ENCODE measurements around the gene BEND4. TPM values are rescaled to one million over a fixed set of nuclear protein-coding genes. Genes with fewer than 3 reads are reported as not detected.

BEND4 gene
- total and polyA plus RNA-seq, 2 of the 4 experiments (the other 2 are of a cell fraction), result not detected

DNA sequence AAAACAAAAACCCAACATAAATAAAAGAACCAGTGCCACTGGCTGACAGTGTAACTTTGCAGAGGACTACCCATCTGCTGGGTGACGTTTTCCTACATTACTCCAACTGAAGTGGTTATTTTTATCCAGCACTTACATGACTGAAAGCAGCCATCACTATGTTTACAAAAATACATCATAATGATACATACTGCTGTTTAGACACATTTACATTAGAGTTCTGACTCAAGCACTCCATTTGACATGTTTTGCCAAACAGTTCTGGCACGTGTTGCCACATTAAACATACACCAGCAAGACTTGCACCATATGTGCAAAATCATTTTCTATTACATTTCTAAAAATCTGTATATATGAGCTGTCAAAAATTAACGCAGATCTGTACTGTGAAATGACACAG lies 39.6 kb downstream of the BEND4 start:
- no peak overlapping the region for H3K4me2 ChIP-seq (ENCODE audit: low read depth, low read length)
- no peaks in the 10 kb centered on the region for H3K36me3 ChIP-seq (ENCODE audit: control insufficient read depth, insufficient read depth, low read length)
- no peak for ATAC-seq (ENCODE audit: low read depth)
- H4K8ac ChIP-seq (ENCODE audit: low read depth in 2 of 2, low read length in 2 of 2), result no peak overlapping the region
- ChIA-PET CTCF (no interaction called here), POLR2A (ENCODE audit: unreplicated experiment) (no interaction called here)
- no peak overlapping the region for H3K18ac ChIP-seq (ENCODE audit: low read depth, low read length)
- no peak overlapping the region for H4K91ac ChIP-seq (ENCODE audit: insufficient read depth, low read depth, low read length)
- in situ Hi-C loops (cut with MboI; ENCODE audit: low sequenced_read_pairs) (no loop called here), intact Hi-C loops (cut with micrococcal nuclease) (no loop called here), dilution Hi-C loops (cut with HindIII; ENCODE audit: low sequenced_read_pairs, unreplicated experiment) (no loop called here)
- no peak overlapping the region for H3K9ac ChIP-seq (ENCODE audit: low read depth, low read length)
- no peaks in the 10 kb centered on the region for H3K4me1 ChIP-seq (ENCODE audit: control insufficient read depth, insufficient read depth, low read length)
- no peak overlapping the region for H2AK9ac ChIP-seq (replicated peaks; ENCODE audit: low read depth, low read length, poor library complexity)
- no peak overlapping the region for H3K56ac ChIP-seq (ENCODE audit: extremely low read depth, insufficient read depth, low read length)
- no peak overlapping the region for H3K23ac ChIP-seq (ENCODE audit: low read depth, low read length)
- no peaks in the 10 kb centered on the region for H3K9me1 ChIP-seq (ENCODE audit: insufficient read depth, low read length)
- H3K4me3 ChIP-seq (ENCODE audit: insufficient read depth, low read depth, low read length), result no peak overlapping the region
- no peak overlapping the region for H2AFZ ChIP-seq (replicated peaks; ENCODE audit: low read length, poor library complexity)
- TF ChIP-seq BHLHE40 (IDR thresholded peaks at IDR 0.05; ENCODE audit: low read depth, low read length), result no peak
- TF ChIP-seq, protein P1, sequence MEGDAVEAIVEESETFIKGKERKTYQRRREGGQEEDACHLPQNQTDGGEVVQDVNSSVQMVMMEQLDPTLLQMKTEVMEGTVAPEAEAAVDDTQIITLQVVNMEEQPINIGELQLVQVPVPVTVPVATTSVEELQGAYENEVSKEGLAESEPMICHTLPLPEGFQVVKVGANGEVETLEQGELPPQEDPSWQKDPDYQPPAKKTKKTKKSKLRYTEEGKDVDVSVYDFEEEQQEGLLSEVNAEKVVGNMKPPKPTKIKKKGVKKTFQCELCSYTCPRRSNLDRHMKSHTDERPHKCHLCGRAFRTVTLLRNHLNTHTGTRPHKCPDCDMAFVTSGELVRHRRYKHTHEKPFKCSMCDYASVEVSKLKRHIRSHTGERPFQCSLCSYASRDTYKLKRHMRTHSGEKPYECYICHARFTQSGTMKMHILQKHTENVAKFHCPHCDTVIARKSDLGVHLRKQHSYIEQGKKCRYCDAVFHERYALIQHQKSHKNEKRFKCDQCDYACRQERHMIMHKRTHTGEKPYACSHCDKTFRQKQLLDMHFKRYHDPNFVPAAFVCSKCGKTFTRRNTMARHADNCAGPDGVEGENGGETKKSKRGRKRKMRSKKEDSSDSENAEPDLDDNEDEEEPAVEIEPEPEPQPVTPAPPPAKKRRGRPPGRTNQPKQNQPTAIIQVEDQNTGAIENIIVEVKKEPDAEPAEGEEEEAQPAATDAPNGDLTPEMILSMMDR (conservative IDR thresholded peaks at IDR 0.05; ENCODE audit: low read depth, low read length), result no peak
- no peak overlapping the region for H3K4ac ChIP-seq (ENCODE audit: low read depth, low read length)
- H3K27ac ChIP-seq (ENCODE audit: insufficient read depth, low read length), result no peak overlapping the region
- H3K27me3 ChIP-seq (ENCODE audit: control insufficient read depth, insufficient read depth, low read length), result peaks cover 10% of the 10 kb centered on the region
- no peak overlapping the region for H2BK20ac ChIP-seq (ENCODE audit: low read depth, low read length)
- H2BK120ac ChIP-seq (ENCODE audit: low read depth, low read length), result no peak overlapping the region
- no peaks in the 10 kb centered on the region for H4K20me1 ChIP-seq (ENCODE audit: insufficient read depth, low read length)
- no CpG with 5 or more reads among the region's 3 CpGs for WGBS, 2 experiments (ENCODE audit: extremely low coverage in 2 of 2, insufficient read length in 1 of 2)
- no peak overlapping the region for H4K5ac ChIP-seq (ENCODE audit: low read depth, low read length)
- no peak overlapping the region for H2AK5ac ChIP-seq (ENCODE audit: low read depth, low read length)
- no peaks in the 10 kb centered on the region for H3K9me3 ChIP-seq (ENCODE audit: control insufficient read depth, insufficient read depth, low read length)
- H3K79me1 ChIP-seq (ENCODE audit: low read depth in 1 of 2, low read length in 2 of 2), result no peaks in the 10 kb centered on the region
- H2BK5ac ChIP-seq (ENCODE audit: low read depth, low read length, poor library complexity, severe bottlenecking), result no peak overlapping the region
- no peak overlapping the region for H2BK15ac ChIP-seq (ENCODE audit: low read depth, low read length)
- BruUV-seq (replicated peaks), result no TSS peak
- no peak for DNase-seq
- no peak overlapping the region for H3K14ac ChIP-seq (replicated peaks; ENCODE audit: low read depth, low read length)

Data from IMR-90 (cell line).